C1 segment of cervical spinal cord (tissue), 14 donors: ENCODE data around the gene GPR65.

ENCODE experiments used
- DNase-seq, 14 donors: peaks; one replicate each; lab custom pipeline; 2025; lab: John Stamatoyannopoulos, UW

GPR65 gene

DNA sequence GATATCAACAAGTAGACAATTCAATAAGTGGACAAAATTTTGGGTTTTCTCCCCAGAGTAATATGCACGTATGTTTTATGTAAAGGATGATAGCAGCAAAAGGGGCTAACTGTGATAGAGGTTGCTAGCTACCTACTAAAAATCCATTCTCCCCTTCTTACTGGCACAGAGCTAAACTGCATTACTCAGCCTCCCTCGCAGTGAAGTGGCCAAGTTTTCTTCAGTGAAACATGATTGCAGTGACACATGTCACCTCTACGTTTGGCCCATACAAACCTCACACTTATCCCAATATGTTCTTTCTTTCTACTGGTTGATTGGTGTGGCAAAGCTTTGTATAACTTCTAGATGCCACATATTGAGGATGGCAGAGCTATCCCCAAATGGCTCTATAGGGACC is 34.3 kb downstream of the GPR65 start:
- DNase-seq, result peak in 1 of 14 donors; percentile 3

DNA sequence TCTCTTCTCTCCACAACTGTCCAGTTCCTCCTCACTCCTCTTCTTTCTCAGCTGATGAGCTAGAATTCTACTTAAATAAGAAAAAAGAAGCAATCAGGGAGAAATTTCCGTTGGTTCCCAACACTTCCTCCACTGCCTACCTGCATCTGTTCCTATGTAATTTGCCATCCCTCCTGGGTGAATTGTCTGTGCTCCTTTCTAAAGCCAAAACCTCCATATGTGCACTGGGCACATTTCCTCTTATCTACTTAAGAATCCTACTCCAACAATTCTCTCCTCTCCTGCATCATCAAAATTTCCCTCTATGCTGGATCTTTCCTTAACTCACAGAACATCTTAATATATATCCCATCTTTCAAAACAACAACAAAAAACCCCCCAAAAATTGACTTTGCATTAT is 35.2 kb downstream of the GPR65 start:
- DNase-seq, result peak in 1 of 14 donors; percentile 84

- DNase-seq, result no peak
Measured at GRCh38 chr14:88043529-88044443, 38.9 kb downstream of the GPR65 start.

DNA sequence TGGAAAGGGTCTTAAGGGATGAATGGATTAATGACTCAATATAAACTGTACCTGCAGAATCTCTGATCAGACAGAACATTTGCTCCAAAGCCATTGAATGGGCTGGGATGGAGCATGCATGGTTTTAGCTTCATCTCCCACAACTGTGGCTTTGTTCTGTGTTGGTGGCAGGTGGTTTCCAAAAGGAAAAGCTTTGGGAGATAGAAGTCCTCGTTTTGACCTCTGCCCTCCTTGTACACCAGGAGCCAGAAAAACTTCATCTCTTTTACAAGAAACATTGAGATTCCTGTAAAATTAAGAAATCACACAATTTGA is 39.5 kb downstream of the GPR65 start:
- DNase-seq, result no peak

GRCh38 chr14:88044776-88045446 is 40.0 kb downstream of the GPR65 start:
- DNase-seq, result no peak

GRCh38 chr14:88045705-88046104 is 40.8 kb downstream of the GPR65 start:
- DNase-seq, result peak in 5 of 14 donors; percentile 8 to 30 (median 16)

DNA sequence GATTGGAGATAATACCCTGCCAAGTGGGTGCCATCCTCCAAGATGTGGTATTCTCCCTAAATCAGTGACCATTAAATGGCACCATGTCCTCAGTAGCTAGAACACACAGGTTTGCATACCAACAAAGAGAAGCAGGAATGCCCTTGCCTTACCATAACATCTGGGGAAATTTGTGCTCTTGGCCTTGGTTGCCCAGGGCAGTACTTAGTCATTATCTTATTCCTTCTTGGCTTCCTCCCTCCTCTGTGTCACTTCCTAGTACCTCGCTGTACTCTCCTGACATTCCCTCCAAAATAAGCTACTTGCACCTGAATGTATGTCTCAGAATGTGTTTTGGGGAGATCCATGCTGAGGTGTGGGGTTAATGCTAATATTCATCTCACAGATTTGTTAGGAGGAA is 43.4 kb downstream of the GPR65 start:
- no peak for DNase-seq

DNA sequence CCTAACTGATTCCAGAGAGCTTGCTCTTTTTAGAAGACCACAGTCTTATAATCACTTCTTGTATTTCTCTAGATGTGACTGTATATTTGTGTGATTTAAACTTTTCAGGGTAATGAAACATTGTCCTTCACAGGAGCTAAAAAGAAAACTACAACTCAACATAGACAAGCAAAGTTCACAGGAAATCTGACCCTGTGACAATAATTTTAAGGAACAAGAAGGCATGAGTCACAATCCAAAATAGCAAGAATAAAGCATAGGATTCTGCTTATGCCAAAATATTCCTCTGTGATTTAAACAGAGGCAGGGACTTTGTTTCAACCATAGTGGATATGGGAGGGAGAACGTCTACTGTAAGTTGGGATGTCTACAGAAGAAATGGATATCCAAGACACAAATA is 44.3 kb downstream of the GPR65 start:
- no peak for DNase-seq

- DNase-seq, result no peak
Measured at GRCh38 chr14:88049936-88050335, 45.0 kb downstream of the GPR65 start.

DNA sequence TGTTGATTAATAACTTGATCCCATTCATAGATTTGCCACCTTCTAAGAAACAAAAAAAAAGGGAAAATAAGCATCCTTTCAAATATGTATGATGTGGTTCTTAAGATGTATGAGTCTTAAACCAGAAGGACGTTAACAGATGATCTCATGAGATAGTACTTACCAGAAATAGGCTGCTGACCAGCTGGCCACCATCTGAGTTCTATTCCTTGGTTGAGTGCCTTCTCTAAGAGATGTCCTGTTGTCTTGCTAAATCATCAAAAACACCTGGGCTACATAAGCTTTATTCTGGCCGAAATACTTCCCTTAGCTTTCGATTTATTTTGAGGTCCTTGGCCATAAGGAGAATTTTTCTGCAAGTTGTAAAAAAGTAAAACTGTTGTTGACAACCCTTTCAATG is 55.6 kb downstream of the GPR65 start:
- DNase-seq, result no peak

GRCh38 chr14:88063811-88064210 is 58.9 kb downstream of the GPR65 start:
- no peak for DNase-seq
